Measurements from ENCODE around the gene PPFIBP1. TPM values are rescaled to one million over a fixed set of nuclear protein-coding genes. Genes with fewer than 3 reads are reported as not detected.

The PPFIBP1 gene
- total and polyA plus RNA-seq, 2 of the 13 experiments (the other 11 are each of a cell fraction or from before 2014, with no cell fraction given), result 16.2 to 21.8 TPM

- peak; percentile 68; the same call in 1 of the 2 replicates for TF ChIP-seq ZNF607 (CRISPR knock-in tag; IDR thresholded peaks at IDR 0.05; ENCODE audit: borderline replicate concordance)
- TF ChIP-seq ZNF225 (CRISPR knock-in tag; IDR thresholded peaks at IDR 0.05), result no peak
- no peak for TF ChIP-seq MEIS2 (CRISPR knock-in tag; IDR thresholded peaks at IDR 0.05)
- TF ChIP-seq ZNF678 (CRISPR knock-in tag; IDR thresholded peaks at IDR 0.05), result no peak
- TF ChIP-seq ISX (CRISPR knock-in tag; conservative IDR thresholded peaks at IDR 0.05), result no peak
- no peak for TF ChIP-seq ZNF737 (CRISPR knock-in tag; IDR thresholded peaks at IDR 0.05; ENCODE audit: borderline replicate concordance)
- TF ChIP-seq TERF1 (CRISPR knock-in tag; IDR thresholded peaks at IDR 0.05), result no peak
- TF ChIP-seq ZMYM3 (CRISPR knock-in tag; IDR thresholded peaks at IDR 0.05), result 0 out of 2 replicates have a peak, but pooled peaks have one; percentile 8
- 0 out of 2 replicates have a peak, but pooled peaks have one; percentile 20 for TF ChIP-seq POGZ (CRISPR knock-in tag; IDR thresholded peaks at IDR 0.05)
- peak; percentile 96 for TF ChIP-seq SP4 (CRISPR knock-in tag; IDR thresholded peaks at IDR 0.05)
- no peak for TF ChIP-seq NFE2L2 (IDR thresholded peaks at IDR 0.05; ENCODE audit: low read length)
- TF ChIP-seq, protein P1, sequence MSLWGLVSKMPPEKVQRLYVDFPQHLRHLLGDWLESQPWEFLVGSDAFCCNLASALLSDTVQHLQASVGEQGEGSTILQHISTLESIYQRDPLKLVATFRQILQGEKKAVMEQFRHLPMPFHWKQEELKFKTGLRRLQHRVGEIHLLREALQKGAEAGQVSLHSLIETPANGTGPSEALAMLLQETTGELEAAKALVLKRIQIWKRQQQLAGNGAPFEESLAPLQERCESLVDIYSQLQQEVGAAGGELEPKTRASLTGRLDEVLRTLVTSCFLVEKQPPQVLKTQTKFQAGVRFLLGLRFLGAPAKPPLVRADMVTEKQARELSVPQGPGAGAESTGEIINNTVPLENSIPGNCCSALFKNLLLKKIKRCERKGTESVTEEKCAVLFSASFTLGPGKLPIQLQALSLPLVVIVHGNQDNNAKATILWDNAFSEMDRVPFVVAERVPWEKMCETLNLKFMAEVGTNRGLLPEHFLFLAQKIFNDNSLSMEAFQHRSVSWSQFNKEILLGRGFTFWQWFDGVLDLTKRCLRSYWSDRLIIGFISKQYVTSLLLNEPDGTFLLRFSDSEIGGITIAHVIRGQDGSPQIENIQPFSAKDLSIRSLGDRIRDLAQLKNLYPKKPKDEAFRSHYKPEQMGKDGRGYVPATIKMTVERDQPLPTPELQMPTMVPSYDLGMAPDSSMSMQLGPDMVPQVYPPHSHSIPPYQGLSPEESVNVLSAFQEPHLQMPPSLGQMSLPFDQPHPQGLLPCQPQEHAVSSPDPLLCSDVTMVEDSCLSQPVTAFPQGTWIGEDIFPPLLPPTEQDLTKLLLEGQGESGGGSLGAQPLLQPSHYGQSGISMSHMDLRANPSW (CRISPR knock-in tag; IDR thresholded peaks at IDR 0.05; ENCODE audit: borderline replicate concordance), result no peak
- TF ChIP-seq, protein P2, sequence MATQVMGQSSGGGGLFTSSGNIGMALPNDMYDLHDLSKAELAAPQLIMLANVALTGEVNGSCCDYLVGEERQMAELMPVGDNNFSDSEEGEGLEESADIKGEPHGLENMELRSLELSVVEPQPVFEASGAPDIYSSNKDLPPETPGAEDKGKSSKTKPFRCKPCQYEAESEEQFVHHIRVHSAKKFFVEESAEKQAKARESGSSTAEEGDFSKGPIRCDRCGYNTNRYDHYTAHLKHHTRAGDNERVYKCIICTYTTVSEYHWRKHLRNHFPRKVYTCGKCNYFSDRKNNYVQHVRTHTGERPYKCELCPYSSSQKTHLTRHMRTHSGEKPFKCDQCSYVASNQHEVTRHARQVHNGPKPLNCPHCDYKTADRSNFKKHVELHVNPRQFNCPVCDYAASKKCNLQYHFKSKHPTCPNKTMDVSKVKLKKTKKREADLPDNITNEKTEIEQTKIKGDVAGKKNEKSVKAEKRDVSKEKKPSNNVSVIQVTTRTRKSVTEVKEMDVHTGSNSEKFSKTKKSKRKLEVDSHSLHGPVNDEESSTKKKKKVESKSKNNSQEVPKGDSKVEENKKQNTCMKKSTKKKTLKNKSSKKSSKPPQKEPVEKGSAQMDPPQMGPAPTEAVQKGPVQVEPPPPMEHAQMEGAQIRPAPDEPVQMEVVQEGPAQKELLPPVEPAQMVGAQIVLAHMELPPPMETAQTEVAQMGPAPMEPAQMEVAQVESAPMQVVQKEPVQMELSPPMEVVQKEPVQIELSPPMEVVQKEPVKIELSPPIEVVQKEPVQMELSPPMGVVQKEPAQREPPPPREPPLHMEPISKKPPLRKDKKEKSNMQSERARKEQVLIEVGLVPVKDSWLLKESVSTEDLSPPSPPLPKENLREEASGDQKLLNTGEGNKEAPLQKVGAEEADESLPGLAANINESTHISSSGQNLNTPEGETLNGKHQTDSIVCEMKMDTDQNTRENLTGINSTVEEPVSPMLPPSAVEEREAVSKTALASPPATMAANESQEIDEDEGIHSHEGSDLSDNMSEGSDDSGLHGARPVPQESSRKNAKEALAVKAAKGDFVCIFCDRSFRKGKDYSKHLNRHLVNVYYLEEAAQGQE (IDR thresholded peaks at IDR 0.05; ENCODE audit: borderline replicate concordance in 1 of 2, low read depth in 1 of 2, low read length in 2 of 2), result no peak; a peak in 1 of 4 replicates
- TF ChIP-seq, protein P3, sequence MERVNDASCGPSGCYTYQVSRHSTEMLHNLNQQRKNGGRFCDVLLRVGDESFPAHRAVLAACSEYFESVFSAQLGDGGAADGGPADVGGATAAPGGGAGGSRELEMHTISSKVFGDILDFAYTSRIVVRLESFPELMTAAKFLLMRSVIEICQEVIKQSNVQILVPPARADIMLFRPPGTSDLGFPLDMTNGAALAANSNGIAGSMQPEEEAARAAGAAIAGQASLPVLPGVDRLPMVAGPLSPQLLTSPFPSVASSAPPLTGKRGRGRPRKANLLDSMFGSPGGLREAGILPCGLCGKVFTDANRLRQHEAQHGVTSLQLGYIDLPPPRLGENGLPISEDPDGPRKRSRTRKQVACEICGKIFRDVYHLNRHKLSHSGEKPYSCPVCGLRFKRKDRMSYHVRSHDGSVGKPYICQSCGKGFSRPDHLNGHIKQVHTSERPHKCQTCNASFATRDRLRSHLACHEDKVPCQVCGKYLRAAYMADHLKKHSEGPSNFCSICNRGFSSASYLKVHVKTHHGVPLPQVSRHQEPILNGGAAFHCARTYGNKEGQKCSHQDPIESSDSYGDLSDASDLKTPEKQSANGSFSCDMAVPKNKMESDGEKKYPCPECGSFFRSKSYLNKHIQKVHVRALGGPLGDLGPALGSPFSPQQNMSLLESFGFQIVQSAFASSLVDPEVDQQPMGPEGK (CRISPR knock-in tag; IDR thresholded peaks at IDR 0.05), result peak; percentile 55
- no peak for TF ChIP-seq ZNF274 (CRISPR knock-in tag; IDR thresholded peaks at IDR 0.05)
Observed at GRCh38 chr12:27523642-27524493, at the start of gene PPFIBP1 (continued).
